Measurements from ENCODE around the gene ANKZF1.
A peak's percentile ranks its signal among the peaks of the same experiment; 100 is the strongest.

ANKZF1 gene

DNA sequence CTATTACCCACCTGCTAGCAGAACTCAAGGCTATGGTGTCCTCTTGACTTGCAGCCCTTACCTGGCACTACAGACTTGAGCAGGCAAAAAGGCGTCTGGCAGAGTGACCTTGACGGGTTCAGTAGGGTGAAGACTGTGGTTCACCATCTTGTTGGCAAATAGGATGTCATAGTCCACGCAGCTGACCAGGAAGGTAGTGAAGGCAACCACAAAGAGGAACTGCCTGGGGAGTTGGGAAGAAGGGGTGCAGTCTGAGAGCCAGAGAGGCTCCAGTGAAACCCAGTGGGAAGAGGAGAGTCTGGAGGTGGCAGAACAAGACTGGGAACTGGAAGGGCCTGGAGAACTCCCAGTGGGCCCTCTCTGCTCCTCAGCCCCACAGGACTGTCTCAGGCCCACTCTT lies 4.3 kb upstream of the ANKZF1 start:
- no peak overlapping the region for H2AFZ ChIP-seq (ENCODE audit: low read depth, low read length)
- no peak overlapping the region for H3K4me3 ChIP-seq (ENCODE audit: low read length)
- H3K27me3 ChIP-seq (ENCODE audit: insufficient read depth, low read length) = no peaks in the 10 kb centered on the region
- H3K4me1 ChIP-seq (ENCODE audit: insufficient read depth, low read length) = peaks cover 14% of the 10 kb centered on the region
- H3K9me3 ChIP-seq (ENCODE audit: low read length) = no peaks in the 10 kb centered on the region
- H3K36me3 ChIP-seq (ENCODE audit: insufficient read depth, low read length) = peaks cover 40% of the 10 kb centered on the region

DNA sequence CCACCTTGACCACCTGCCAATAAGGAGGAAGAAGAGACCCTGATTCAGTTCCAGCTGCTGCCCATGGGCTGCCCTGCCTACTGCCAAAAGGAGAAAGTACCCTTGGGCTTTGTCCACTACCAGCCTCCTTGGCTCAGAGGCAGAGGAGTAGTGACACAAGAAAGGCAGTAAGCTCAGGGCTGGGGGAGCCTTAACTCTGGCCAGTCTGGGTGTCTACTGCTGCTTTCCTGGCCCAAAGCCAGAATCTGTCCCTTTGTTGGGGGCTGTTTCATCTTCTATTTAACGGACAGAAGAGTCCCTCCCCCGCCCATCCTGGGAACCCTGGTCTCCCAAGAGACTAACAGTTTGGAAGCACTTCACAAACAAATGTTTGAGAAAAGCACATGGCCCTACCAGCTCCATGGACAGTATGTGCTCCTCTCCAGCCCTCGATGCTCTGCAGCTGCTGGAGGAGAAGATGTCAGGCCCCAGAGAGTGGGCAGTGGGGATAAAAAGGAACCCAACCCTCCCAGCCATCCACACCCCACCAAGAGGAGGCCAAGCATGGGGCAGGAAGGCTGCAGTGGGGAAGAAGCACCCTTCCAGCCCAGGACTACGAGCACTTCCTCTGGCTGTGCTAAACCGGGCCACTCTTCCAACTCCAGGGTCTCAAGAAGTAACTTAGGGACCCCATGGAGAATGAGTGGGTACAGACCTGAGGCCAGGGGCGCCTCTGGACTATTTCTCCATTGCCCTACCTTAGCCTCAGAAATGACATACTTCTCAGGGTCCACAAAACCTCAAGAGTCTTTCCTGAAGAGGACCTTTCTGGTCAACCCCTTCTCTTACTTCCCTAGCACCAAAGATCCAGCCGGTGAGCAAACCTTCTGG lies 1.3 kb upstream of the ANKZF1 start:
- Histone ChIP-seq H3K27me3 (ENCODE audit: insufficient read depth, low read length) (no peaks in the 10 kb centered on the region), H3K4me3 (ENCODE audit: low read length) (peak overlapping the region; percentile 60), H3K4me1 (ENCODE audit: insufficient read depth, low read length) (peaks cover 18% of the 10 kb centered on the region), H2AFZ (ENCODE audit: low read depth, low read length) (no peak overlapping the region), H3K36me3 (ENCODE audit: insufficient read depth, low read length) (peaks cover 35% of the 10 kb centered on the region), H3K9me3 (ENCODE audit: low read length) (no peaks in the 10 kb centered on the region)

DNA sequence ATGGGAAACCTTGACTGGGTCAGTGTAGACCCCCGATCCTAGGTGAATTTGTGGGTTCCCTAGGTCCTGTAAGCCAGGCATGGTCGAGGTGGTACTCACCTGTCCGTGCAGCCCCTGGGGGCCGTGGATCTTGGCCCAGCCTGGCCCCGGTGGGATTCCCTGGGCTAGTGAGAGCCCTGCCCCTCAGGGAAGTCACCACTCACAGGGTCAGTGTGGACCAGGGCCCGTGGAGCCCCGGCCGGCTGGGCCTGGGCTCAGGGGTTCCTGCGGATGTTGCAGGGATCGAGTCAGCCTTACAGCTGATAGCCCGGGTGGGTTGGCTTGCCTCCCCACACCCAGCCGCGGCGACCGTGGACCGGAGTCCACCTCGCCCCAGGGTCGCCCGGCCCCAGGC lies 698 bp upstream of the ANKZF1 start:
- Histone ChIP-seq H3K4me3 (ENCODE audit: low read length) (peak overlapping the region; percentile 60), H3K4me1 (ENCODE audit: insufficient read depth, low read length) (peaks cover 18% of the 10 kb centered on the region), H3K9me3 (ENCODE audit: low read length) (no peaks in the 10 kb centered on the region), H3K36me3 (ENCODE audit: insufficient read depth, low read length) (peaks cover 35% of the 10 kb centered on the region), H3K27me3 (ENCODE audit: insufficient read depth, low read length) (no peaks in the 10 kb centered on the region), H2AFZ (ENCODE audit: low read depth, low read length) (peak overlapping the region; percentile 57)

DNA sequence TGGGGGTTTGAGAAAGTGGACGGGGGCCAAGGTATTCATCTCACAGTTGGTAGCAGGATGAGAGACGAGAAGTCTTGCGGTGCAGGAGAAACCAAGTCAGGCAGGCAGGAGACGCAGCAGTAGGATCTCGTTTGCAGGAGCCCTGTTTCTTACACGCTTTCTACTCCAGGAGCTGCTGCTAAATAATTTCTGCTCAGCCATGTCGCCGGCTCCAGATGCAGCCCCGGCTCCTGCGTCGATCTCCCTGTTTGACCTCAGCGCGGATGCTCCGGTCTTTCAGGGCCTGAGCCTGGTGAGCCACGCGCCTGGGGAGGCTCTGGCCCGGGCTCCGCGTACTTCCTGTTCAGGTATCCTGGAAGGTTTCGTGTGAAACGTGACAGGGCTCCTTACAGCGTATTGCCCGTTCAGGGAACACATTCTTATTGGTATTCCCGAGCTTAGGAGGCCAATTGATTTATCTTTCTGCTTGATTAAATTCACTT lies 494 bp downstream of the ANKZF1 start:
- Histone ChIP-seq H2AFZ (ENCODE audit: low read depth, low read length) (peak overlapping the region; percentile 30), H3K4me1 (ENCODE audit: insufficient read depth, low read length) (peaks cover 18% of the 10 kb centered on the region), H3K27me3 (ENCODE audit: insufficient read depth, low read length) (no peaks in the 10 kb centered on the region), H3K36me3 (ENCODE audit: insufficient read depth, low read length) (peaks cover 34% of the 10 kb centered on the region), H3K9me3 (ENCODE audit: low read length) (no peaks in the 10 kb centered on the region), H3K4me3 (ENCODE audit: low read length) (peak overlapping the region; percentile 60)

DNA sequence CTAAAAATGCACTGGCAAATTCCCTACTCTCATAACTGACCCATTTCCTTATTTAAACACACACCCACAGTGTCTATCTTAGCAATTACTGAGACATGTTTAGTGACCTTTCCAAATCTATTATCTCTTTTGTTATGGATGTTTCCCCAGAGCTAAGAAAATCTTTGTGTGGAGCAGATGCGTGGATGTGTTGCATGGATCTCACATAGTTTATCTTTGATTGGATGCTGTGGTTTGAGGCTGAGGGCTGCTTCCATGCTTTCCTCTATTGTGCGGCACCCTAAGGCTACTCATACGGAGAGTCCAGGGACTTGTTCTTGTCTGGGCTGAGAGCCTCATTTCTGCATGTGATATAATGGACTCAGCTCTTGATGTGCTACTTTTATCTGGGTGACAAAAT lies 4.7 kb downstream of the ANKZF1 start:
- Histone ChIP-seq H3K27me3 (ENCODE audit: insufficient read depth, low read length) (no peaks in the 10 kb centered on the region), H3K36me3 (ENCODE audit: insufficient read depth, low read length) (peaks cover 58% of the 10 kb centered on the region), H2AFZ (ENCODE audit: low read depth, low read length) (no peak overlapping the region), H3K9me3 (ENCODE audit: low read length) (no peaks in the 10 kb centered on the region), H3K4me1 (ENCODE audit: insufficient read depth, low read length) (peaks cover 7% of the 10 kb centered on the region), H3K4me3 (ENCODE audit: low read length) (no peak overlapping the region)

DNA sequence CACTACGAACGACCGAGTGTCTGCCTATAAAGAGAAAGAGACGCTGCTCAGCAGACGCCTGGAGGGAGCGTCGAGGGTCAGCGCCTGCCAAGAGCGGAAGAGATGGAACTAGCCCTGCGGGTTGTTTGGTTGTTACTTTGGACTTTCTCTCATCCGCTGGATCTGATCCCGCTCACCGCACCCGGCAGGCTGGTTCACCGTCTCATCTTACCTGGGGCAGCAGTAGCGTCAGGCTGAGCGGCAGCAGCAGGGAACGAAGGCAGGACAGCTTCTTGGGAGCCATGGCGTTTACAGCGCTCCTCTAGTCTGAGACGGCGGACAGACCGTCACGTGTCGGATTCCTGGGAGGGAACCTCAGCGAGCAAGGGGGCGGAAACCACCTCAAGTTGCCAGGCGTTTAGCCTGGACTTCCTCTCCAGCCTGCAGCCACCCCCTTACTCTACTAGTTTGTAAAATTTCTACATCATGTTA lies 13.7 kb downstream of the ANKZF1 start:
- no peaks in the 10 kb centered on the region for H3K9me3 ChIP-seq (ENCODE audit: low read length)
- no peak overlapping the region for H2AFZ ChIP-seq (ENCODE audit: low read depth, low read length)
- no peak overlapping the region for H3K4me3 ChIP-seq (ENCODE audit: low read length)

DNA sequence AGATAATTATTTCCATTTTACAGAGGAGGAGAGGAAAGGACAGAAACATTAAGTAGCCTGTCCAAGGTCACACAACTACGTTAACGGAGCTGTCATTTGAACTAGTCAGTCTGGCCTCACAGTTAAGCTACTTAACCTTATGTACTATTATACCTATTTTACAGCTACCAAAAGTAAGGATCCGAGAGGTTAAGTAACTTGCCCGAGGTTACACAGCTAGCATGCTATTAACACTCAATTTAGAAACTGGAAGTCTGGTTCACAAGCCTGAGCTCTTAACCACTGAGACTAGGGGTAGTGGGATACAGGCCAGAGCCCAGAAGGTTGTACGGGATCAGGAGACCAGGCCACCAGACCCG lies 15.2 kb downstream of the ANKZF1 start:
- Histone ChIP-seq H3K36me3 (ENCODE audit: insufficient read depth, low read length) (peaks cover 19% of the 10 kb centered on the region), H3K9me3 (ENCODE audit: low read length) (no peaks in the 10 kb centered on the region), H3K27me3 (ENCODE audit: insufficient read depth, low read length) (no peaks in the 10 kb centered on the region), H3K4me1 (ENCODE audit: insufficient read depth, low read length) (peaks cover 18% of the 10 kb centered on the region), H3K4me3 (ENCODE audit: low read length) (peak overlapping the region; percentile 71), H2AFZ (ENCODE audit: low read depth, low read length) (peak overlapping the region; percentile 23)

More for the DNA sequence above, 13.7 kb downstream of the ANKZF1 start:
- peaks cover 25% of the 10 kb centered on the region for H3K36me3 ChIP-seq (ENCODE audit: insufficient read depth, low read length)
- H3K27me3 ChIP-seq (ENCODE audit: insufficient read depth, low read length) = no peaks in the 10 kb centered on the region
- peaks cover 18% of the 10 kb centered on the region for H3K4me1 ChIP-seq (ENCODE audit: insufficient read depth, low read length)

DNA sequence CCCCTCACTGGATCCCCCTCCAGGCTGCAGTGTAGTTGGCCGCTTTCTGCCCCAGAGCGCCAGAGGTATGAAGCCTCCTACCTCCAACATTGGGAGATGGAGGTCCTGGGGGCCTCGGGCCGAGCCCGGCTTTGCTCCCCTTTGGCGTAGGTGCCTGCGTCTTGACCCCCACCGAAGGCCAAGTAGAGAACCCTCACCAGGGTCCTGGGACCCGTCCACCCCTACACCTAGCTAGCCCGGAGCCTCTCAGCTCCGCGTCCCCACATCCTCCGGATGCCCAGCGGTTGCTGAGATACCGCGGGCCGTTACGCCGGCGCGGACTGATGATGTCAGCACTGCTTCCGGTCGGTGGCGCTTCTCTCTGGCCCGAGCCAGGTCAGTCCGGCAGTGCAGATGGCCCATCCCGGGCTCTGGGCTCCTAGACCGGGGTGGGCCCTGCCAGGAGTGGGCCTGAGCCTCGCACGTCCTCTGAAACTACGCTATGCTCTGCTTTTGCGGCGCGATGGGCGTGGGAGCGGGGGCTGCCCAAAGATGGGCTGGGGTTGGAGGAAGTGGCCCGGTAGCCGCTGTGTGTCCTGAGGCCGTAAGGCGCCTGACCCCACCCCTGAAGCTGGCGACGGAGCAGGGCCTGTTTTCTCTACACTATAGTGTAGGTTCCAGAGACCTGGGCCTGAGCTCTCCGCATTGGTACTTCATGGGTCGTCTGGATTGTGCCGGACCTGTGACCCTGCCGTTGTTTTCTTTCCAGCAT lies 15.7 kb downstream of the ANKZF1 start, which contains the start of the genes GLB1L and STK16:
Gene GLB1L (minus strand): TSS at position 297 of the 751 bp plus-strand sequence. CDS start 1,871 bp downstream, outside the sequence.
Gene STK16 (plus strand): TSS at position 332 of the 751 bp plus-strand sequence. CDS start 521 bp downstream, outside the sequence.
- H3K4me3 ChIP-seq (ENCODE audit: low read length) = peak within 1 kb of the TSS; percentile 71
- H3K27me3 ChIP-seq (ENCODE audit: insufficient read depth, low read length) = no peaks in the 10 kb centered on the region
- no peaks in the 10 kb centered on the region for H3K9me3 ChIP-seq (ENCODE audit: low read length)
- peaks cover 19% of the 10 kb centered on the region for H3K36me3 ChIP-seq (ENCODE audit: insufficient read depth, low read length)
- peaks cover 18% of the 10 kb centered on the region for H3K4me1 ChIP-seq (ENCODE audit: insufficient read depth, low read length)
- peak within 1 kb of the TSS; percentile 23 for H2AFZ ChIP-seq (ENCODE audit: low read depth, low read length)

DNA sequence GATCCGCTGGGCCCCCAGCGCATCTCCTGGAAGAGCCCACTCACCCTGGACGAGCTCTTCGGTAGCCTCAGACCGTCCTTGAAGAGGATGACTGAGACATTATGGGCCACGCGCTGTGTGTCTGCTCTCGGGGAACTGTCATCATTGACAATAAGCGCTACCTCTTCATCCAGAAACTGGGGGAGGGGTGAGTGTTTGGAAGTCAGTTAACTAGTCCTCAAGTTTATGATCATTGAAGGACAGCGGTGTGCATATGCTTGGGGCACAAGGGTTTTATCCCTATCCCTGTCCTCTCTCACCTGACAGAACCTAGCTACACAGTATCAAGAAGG lies 16.3 kb downstream of the ANKZF1 start:
- peaks cover 19% of the 10 kb centered on the region for H3K36me3 ChIP-seq (ENCODE audit: insufficient read depth, low read length)
- peak overlapping the region; percentile 71 for H3K4me3 ChIP-seq (ENCODE audit: low read length)
- H3K4me1 ChIP-seq (ENCODE audit: insufficient read depth, low read length) = peaks cover 18% of the 10 kb centered on the region
- no peaks in the 10 kb centered on the region for H3K9me3 ChIP-seq (ENCODE audit: low read length)
- no peaks in the 10 kb centered on the region for H3K27me3 ChIP-seq (ENCODE audit: insufficient read depth, low read length)
- no peak overlapping the region for H2AFZ ChIP-seq (ENCODE audit: low read depth, low read length)

DNA sequence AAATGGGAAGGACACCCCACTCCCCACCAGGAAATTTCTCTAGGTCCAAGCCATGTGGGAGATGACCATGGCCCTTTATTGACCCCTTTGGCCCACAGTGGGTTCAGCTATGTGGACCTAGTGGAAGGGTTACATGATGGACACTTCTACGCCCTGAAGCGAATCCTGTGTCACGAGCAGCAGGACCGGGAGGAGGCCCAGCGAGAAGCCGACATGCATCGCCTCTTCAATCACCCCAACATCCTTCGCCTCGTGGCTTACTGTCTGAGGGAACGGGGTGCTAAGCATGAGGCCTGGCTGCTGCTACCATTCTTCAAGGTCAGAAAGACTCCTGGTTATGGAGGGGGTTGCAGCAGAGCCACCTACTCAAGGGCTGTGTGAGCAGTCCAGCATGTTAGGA lies 17.0 kb downstream of the ANKZF1 start:
- Histone ChIP-seq H3K27me3 (ENCODE audit: insufficient read depth, low read length) (peaks cover 6% of the 10 kb centered on the region), H3K4me3 (ENCODE audit: low read length) (peak overlapping the region; percentile 71), H3K36me3 (ENCODE audit: insufficient read depth, low read length) (peaks cover 19% of the 10 kb centered on the region), H2AFZ (ENCODE audit: low read depth, low read length) (no peak overlapping the region), H3K9me3 (ENCODE audit: low read length) (no peaks in the 10 kb centered on the region), H3K4me1 (ENCODE audit: insufficient read depth, low read length) (peaks cover 18% of the 10 kb centered on the region)

DNA sequence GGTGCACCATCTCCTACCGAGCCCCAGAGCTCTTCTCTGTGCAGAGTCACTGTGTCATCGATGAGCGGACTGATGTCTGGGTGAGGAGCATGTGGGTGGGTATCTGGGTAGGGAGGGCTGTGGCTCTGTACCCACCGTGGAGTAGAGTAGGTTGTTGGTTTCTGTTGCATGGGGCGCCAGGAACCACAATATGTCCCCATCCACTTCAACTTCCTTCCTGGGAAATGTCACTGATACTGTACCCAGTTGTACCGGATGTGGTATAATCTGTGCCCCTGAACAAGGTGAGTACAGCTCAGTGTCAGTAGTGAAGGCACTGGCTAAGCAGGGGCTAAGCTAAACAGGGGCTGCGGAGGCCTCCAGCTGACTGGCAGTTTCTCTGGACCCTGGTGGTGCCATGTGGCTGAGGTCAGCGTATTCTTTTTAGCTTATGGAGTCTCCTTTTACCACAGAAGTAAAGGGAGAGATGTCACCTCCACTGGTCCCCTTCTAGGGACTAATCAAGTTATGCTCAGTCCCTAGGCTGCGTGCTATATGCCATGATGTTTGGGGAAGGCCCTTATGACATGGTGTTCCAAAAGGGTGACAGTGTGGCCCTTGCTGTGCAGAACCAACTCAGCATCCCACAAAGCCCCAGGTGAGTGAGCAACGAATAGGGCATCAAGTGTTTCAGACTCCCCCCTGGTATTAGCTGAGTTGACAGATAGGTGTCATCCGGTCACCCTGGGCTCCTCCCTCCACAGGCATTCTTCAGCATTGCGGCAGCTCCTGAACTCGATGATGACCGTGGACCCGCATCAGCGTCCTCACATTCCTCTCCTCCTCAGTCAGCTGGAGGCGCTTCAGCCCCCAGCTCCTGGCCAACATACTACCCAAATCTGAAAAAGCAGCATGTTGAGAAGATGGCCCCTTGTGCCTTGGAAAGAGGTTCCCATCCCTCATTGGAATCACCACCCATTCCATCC lies 18.4 kb downstream of the ANKZF1 start:
- Histone ChIP-seq H2AFZ (ENCODE audit: low read depth, low read length) (no peak overlapping the region), H3K4me3 (ENCODE audit: low read length) (no peak overlapping the region), H3K4me1 (ENCODE audit: insufficient read depth, low read length) (peaks cover 23% of the 10 kb centered on the region), H3K27me3 (ENCODE audit: insufficient read depth, low read length) (peaks cover 20% of the 10 kb centered on the region), H3K36me3 (ENCODE audit: insufficient read depth, low read length) (peaks cover 19% of the 10 kb centered on the region), H3K9me3 (ENCODE audit: low read length) (no peaks in the 10 kb centered on the region)

DNA sequence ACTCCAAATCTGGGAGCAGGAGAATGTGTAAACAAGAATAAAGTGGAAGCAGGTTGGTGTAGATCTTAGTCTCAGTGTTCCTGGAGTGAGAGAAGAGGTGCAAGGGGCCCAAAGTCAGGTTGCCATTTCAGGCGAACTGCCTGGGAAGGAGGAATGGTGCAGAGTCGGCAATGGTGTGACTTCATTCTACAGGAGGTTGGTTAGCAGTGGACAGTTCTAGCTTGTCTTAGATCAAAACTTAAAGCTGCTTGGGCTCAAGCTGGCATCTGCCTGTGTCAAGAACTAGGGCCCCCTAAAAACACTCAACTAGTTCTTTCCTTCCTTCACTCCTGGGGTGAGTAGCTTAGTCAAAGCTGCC lies 19.2 kb downstream of the ANKZF1 start:
- Histone ChIP-seq H3K9me3 (ENCODE audit: low read length) (no peaks in the 10 kb centered on the region), H3K4me3 (ENCODE audit: low read length) (no peak overlapping the region), H2AFZ (ENCODE audit: low read depth, low read length) (no peak overlapping the region), H3K27me3 (ENCODE audit: insufficient read depth, low read length) (peaks cover 28% of the 10 kb centered on the region), H3K4me1 (ENCODE audit: insufficient read depth, low read length) (peaks cover 31% of the 10 kb centered on the region), H3K36me3 (ENCODE audit: insufficient read depth, low read length) (peaks cover 19% of the 10 kb centered on the region)

All from neuron (in vitro differentiated cells).